ENCODE results near the gene ERRFI1. TPM values are rescaled to one million over a fixed set of nuclear protein-coding genes. Genes with fewer than 3 reads are reported as not detected.

Gene ERRFI1
- total and polyA plus RNA-seq, 2 of the 8 experiments (the other 6 are each of a cell fraction or from before 2014, with no cell fraction given), result 23.4 to 46.1 TPM

- no peak overlapping the region for H3K23ac ChIP-seq (ENCODE audit: insufficient read length)
- no peak overlapping the region for H2BK20ac ChIP-seq (ENCODE audit: low read length)
- H2AFZ ChIP-seq (ENCODE audit: low read length), result no peak overlapping the region
- no peak overlapping the region for H4K91ac ChIP-seq (replicated peaks; ENCODE audit: insufficient read length, low read length)
- H3K23me2 ChIP-seq (ENCODE audit: low read depth, low read length), result no peaks in the 10 kb centered on the region
- H3K27ac ChIP-seq (ENCODE audit: low read depth, low read length), result no peak overlapping the region
- ChIA-PET POLR2A (ENCODE audit: partially characterized antibody) (no interaction called here), CTCF (ENCODE audit: partially characterized antibody) (interaction anchor here (0.6 to 12.6 kb wide), 4 partner anchors 25 to 308 kb away, joined by 3 to 211 read pairs (median 4); partner anchors contain the start of gene SLC45A1)
- H3K4ac ChIP-seq (replicated peaks; ENCODE audit: insufficient read length, low read depth, low read length), result no peak overlapping the region
- no peak overlapping the region for H2BK12ac ChIP-seq (ENCODE audit: low read depth, low read length)
- H3K18ac ChIP-seq (ENCODE audit: extremely low read depth, low read length), result no peak overlapping the region
- H2BK120ac ChIP-seq (replicated peaks; ENCODE audit: low read depth, low read length), result no peak overlapping the region
- no peak overlapping the region for H3K56ac ChIP-seq (replicated peaks; ENCODE audit: insufficient read length, low read depth, low read length)
- WGBS, 2 experiments (ENCODE audit: extremely low coverage in 1 of 2, insufficient coverage in 1 of 2, insufficient read length in 1 of 2, insufficient replicate concordance in 2 of 2, low coverage in 1 of 2, low lambda C conversion rate in 2 of 2, missing lambda C conversion rate in 1 of 2), result 95% methylated on average over 18 of the region's 18 CpGs; no CpG with 5 or more reads in 1 of the 2 experiments
- peaks cover 10 to 37% (median 24%) of the 10 kb centered on the region in 4 experiments for H3K36me3 ChIP-seq (ENCODE audit: control insufficient read depth in 2 of 4, insufficient read depth in 4 of 4, low read length in 3 of 4)
- H3K9ac ChIP-seq (replicated peaks in 1 of 4; ENCODE audit: extremely low read depth in 1 of 4, low read depth in 3 of 4, low read length in 3 of 4), result no peak overlapping the region
- no peaks in the 10 kb centered on the region for H3K9me3 ChIP-seq (ENCODE audit: insufficient read depth in 2 of 2, low read depth in 1 of 2, low read length in 1 of 2)
- FAIRE-seq (no peak), DNase-seq (ENCODE audit: low read depth in 1 of 2, low spot score in 2 of 2) (no peak)
- no peak overlapping the region for H3K14ac ChIP-seq (ENCODE audit: insufficient read length)
- H3K27me3 ChIP-seq (replicated peaks in 1 of 4; ENCODE audit: control insufficient read depth in 3 of 4, extremely low read depth in 1 of 4, insufficient read depth in 3 of 4, low read length in 3 of 4), result no peaks in the 10 kb centered on the region
- no peak overlapping the region for H2BK5ac ChIP-seq (ENCODE audit: low read depth, low read length)
- peaks cover 4 to 14% (median 10%) of the 10 kb centered on the region in 4 experiments for H3K4me1 ChIP-seq (replicated peaks in 1 of 4; ENCODE audit: control insufficient read depth in 3 of 4, insufficient read depth in 4 of 4, low read length in 3 of 4)
- H2BK15ac ChIP-seq (ENCODE audit: low read length), result no peak overlapping the region
- no peak overlapping the region for H4K5ac ChIP-seq (ENCODE audit: insufficient read length, low read depth, low read length)
- peaks cover 0 to 11% of the 10 kb centered on the region in 2 experiments; a peak in 3 of 4 replicates for H3K79me2 ChIP-seq (ENCODE audit: control insufficient read depth in 1 of 2, insufficient read depth in 2 of 2, low read length in 2 of 2)
- no peak overlapping the region for H4K8ac ChIP-seq (ENCODE audit: extremely low read depth, insufficient read depth, low read length)
- no peak overlapping the region for H3K4me2 ChIP-seq (ENCODE audit: insufficient read depth in 1 of 2, low read depth in 2 of 2, low read length in 2 of 2)
- H2AK5ac ChIP-seq (ENCODE audit: low read depth, low read length), result no peak overlapping the region
- H3K4me3 ChIP-seq (ENCODE audit: extremely low read depth in 1 of 4, insufficient read depth in 2 of 4, low read depth in 3 of 4, low read length in 4 of 4), result no peak overlapping the region
- no peaks in the 10 kb centered on the region; the same call in 1 of the 2 replicates for H3K79me1 ChIP-seq (ENCODE audit: low read depth, low read length)
- no peaks in the 10 kb centered on the region for H4K20me1 ChIP-seq (replicated peaks in 1 of 2; ENCODE audit: control insufficient read depth in 1 of 2, insufficient read depth in 2 of 2, low read length in 2 of 2)
- TF ChIP-seq ASH2L (IDR thresholded peaks at IDR 0.05; ENCODE audit: low read length) (no peak), NANOG (IDR thresholded peaks at IDR 0.05; ENCODE audit: insufficient read depth, low read depth, low read length, poor library complexity, severe bottlenecking) (no peak), TAF1 (IDR thresholded peaks at IDR 0.05; ENCODE audit: low read depth, low read length) (no peak), FOSL1 (IDR thresholded peaks at IDR 0.05; ENCODE audit: insufficient read depth, low read depth, low read length) (no peak), EGR1 (IDR thresholded peaks at IDR 0.05; ENCODE audit: borderline replicate concordance, low read depth, low read length) (no peak), CTBP2 (IDR thresholded peaks at IDR 0.05; ENCODE audit: borderline replicate concordance, insufficient read depth, insufficient read length, low read length) (no peak), TAF7 (optimal IDR thresholded peaks at IDR 0.05; ENCODE audit: borderline replicate concordance, low read depth, low read length) (no peak), SIRT6 (IDR thresholded peaks at IDR 0.05; ENCODE audit: low read length) (no peak), EZH2 (IDR thresholded peaks at IDR 0.05; ENCODE audit: low read depth, low read length, severe bottlenecking) (no peak)
Measured at GRCh38 chr1:8009043-8010002, 16.8 kb downstream of the ERRFI1 start.

Data from H1 (cell line).